ENCODE data around the gene MOGAT3.

The MOGAT3 gene

DNA sequence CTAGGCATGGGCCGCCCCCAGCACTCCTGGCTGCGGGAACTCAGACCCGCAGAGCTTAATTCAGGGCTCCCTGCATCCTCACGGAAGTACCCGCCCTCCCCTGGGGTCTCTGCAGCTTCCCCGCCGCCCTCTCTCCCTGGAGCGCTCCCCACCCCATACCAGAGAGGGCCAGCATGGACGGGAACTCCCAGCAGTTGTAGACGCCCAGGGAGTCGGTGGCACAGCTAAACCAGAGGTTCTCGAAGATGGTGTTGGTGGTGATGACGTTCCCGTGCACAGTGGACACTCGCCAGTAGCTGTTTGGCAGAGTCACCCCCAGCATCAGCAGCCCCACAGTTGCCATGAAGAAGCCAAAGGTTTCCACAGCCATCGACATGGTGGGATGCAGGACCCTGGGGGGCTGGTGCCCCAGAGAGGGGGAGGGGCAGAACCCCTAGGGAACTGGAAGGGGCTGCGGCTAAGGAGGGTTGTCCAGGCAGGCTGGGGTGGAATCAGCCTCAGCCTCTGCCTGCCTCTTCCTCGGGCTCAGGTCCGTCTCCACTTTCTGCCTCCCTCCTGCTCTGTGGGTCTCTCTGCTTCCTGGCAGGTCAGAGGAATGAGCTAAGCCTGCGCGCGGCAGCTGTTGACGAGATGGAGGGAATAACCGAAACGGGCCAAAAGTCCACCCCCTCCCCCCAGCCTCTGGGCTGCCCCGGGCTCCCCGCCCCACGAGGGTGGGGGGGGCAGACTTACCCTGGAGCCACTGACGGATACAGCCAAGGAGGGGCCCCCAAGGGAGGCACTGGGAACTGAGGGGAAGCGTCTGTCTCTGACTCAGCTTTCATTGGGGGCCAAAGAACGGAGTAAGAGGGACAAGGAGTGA is 36.6 kb upstream of the MOGAT3 start, which contains the start of gene CLDN15:
CLDN15 (minus strand) TSS at position 597 of the 862 bp plus-strand sequence; CDS start at position 376, 221 bp downstream.
- Histone ChIP-seq H2BK120ac (ENCODE audit: insufficient read depth, low read length, poor library complexity) (no peak within 1 kb of the TSS), H3K14ac (ENCODE audit: low read length) (no peak within 1 kb of the TSS), H3K23ac (ENCODE audit: low read length) (no peak within 1 kb of the TSS), H3K18ac (ENCODE audit: low read length) (peak within 1 kb of the TSS; percentile 15), H3K4ac (ENCODE audit: low read depth, low read length) (no peak within 1 kb of the TSS), H3K27ac (ENCODE audit: low read depth, low read length) (peak within 1 kb of the TSS; percentile 86), H4K91ac (ENCODE audit: low read depth, low read length) (no peak within 1 kb of the TSS), H3K79me2 (ENCODE audit: control insufficient read depth, insufficient read depth, low read length, poor library complexity) (no peaks in the 10 kb centered on the region), H4K12ac (ENCODE audit: low read depth, low read length) (peak within 1 kb of the TSS; percentile 13), H2AFZ (ENCODE audit: insufficient read depth, low read length, poor library complexity) (no peak within 1 kb of the TSS), H4K8ac (ENCODE audit: low read depth, low read length) (peak within 1 kb of the TSS; percentile 10), H2BK12ac (ENCODE audit: low read length) (no peak within 1 kb of the TSS), H3K79me1 (ENCODE audit: low read length) (peaks cover 6% of the 10 kb centered on the region), H3K4me3 (ENCODE audit: low read depth, low read length) (no peak within 1 kb of the TSS), H3K9ac (ENCODE audit: low read length) (no peak within 1 kb of the TSS), H3K4me2 (ENCODE audit: low read length) (no peak within 1 kb of the TSS), H3K4me1 (ENCODE audit: control insufficient read depth in 1 of 2, insufficient read depth in 2 of 2, low read length in 2 of 2) (peaks cover 10 to 23% of the 10 kb centered on the region in 2 experiments), H3K36me3 (ENCODE audit: control insufficient read depth in 1 of 2, insufficient read depth in 2 of 2, low read length in 2 of 2) (peaks cover 34 to 43% of the 10 kb centered on the region in 2 experiments), H3K9me3 (ENCODE audit: insufficient read depth, low read depth, low read length) (no peaks in the 10 kb centered on the region), H2AK5ac (ENCODE audit: low read length) (no peak within 1 kb of the TSS), H2BK5ac (ENCODE audit: low read depth, low read length, poor library complexity) (no peak within 1 kb of the TSS), H3K27me3 (ENCODE audit: insufficient read depth, low read length) (no peaks in the 10 kb centered on the region)
- WGBS (ENCODE audit: extremely low coverage, insufficient coverage, insufficient read length): no CpG with 5 or more reads among the region's 31 CpGs
- no peak for DNase-seq

DNA sequence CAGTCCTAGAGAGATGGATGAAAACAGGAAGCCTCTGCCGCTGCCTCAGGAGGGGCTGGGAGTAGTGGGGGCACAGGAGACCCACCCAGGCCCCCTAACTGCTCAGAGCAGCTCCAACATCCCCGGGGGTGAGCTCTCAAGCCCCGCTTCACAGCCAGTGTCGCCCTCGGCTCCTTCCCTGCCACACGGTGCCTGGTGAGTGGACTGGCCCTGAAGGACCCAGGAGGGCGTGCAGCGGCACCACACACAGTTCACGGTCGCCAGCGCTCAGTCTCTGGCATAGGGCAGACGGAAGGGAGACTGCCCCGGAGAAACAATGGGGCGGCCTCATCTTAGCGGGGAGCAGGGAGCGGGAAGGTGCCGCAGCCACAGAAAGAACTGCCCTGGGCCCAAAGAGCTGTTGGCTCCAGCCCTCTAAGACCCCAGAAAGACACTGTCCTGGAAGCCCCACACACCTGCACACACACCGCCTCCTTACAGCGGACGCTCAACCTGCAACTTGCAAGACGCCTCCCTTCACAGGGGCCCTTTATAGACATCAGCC is 35.5 kb upstream of the MOGAT3 start:
- Histone ChIP-seq H3K27ac (ENCODE audit: low read depth, low read length) (no peak overlapping the region), H4K12ac (ENCODE audit: low read depth, low read length) (no peak overlapping the region), H3K9ac (ENCODE audit: low read length) (no peak overlapping the region), H3K27me3 (ENCODE audit: insufficient read depth, low read length) (no peaks in the 10 kb centered on the region), H3K4me1 (ENCODE audit: control insufficient read depth in 1 of 2, insufficient read depth in 2 of 2, low read length in 2 of 2) (peaks cover 15 to 31% of the 10 kb centered on the region in 2 experiments), H2BK12ac (ENCODE audit: low read length) (no peak overlapping the region), H2BK120ac (ENCODE audit: insufficient read depth, low read length, poor library complexity) (no peak overlapping the region), H3K4me2 (ENCODE audit: low read length) (no peak overlapping the region), H3K23ac (ENCODE audit: low read length) (no peak overlapping the region), H4K91ac (ENCODE audit: low read depth, low read length) (no peak overlapping the region), H2AFZ (ENCODE audit: insufficient read depth, low read length, poor library complexity) (no peak overlapping the region), H3K36me3 (ENCODE audit: control insufficient read depth in 1 of 2, insufficient read depth in 2 of 2, low read length in 2 of 2) (peaks cover 34 to 43% of the 10 kb centered on the region in 2 experiments), H3K79me1 (ENCODE audit: low read length) (peaks cover 13% of the 10 kb centered on the region), H3K4me3 (ENCODE audit: low read depth, low read length) (no peak overlapping the region), H4K8ac (ENCODE audit: low read depth, low read length) (no peak overlapping the region), H3K79me2 (ENCODE audit: control insufficient read depth, insufficient read depth, low read length, poor library complexity) (no peaks in the 10 kb centered on the region), H3K9me3 (ENCODE audit: insufficient read depth, low read depth, low read length) (no peaks in the 10 kb centered on the region), H2AK5ac (ENCODE audit: low read length) (no peak overlapping the region), H3K14ac (ENCODE audit: low read length) (no peak overlapping the region), H3K4ac (ENCODE audit: low read depth, low read length) (no peak overlapping the region), H3K18ac (ENCODE audit: low read length) (no peak overlapping the region), H2BK5ac (ENCODE audit: low read depth, low read length, poor library complexity) (no peak overlapping the region)
- WGBS (ENCODE audit: extremely low coverage, insufficient coverage, insufficient read length): no CpG with 5 or more reads among the region's 21 CpGs
- no peak for DNase-seq

DNA sequence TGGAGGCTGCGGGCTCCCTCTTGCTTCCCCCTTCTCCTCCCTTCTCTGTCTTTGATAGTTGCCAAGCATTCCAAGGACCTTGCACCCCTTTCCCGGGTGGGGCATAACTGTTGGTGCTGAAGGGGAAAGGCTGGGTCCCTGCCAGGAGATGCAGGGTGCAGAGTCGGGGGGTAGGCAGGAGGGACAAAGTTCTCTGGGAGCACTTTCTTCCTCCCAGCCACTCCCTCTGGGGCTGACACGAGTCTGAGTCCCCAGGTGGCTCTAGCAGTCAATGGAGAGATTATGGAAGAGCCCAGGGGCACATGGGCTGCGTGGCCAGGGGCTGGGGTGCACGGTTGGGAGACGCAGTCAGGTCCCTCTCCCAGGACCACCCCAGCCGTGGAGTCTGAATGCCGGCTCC is 34.7 kb upstream of the MOGAT3 start:
- Histone ChIP-seq H3K14ac (ENCODE audit: low read length) (no peak overlapping the region), H3K79me1 (ENCODE audit: low read length) (peaks cover 13% of the 10 kb centered on the region), H2AK5ac (ENCODE audit: low read length) (no peak overlapping the region), H3K4me2 (ENCODE audit: low read length) (no peak overlapping the region), H4K8ac (ENCODE audit: low read depth, low read length) (no peak overlapping the region), H4K91ac (ENCODE audit: low read depth, low read length) (no peak overlapping the region), H2BK12ac (ENCODE audit: low read length) (no peak overlapping the region), H3K4ac (ENCODE audit: low read depth, low read length) (no peak overlapping the region), H3K18ac (ENCODE audit: low read length) (no peak overlapping the region), H2AFZ (ENCODE audit: insufficient read depth, low read length, poor library complexity) (no peak overlapping the region), H3K79me2 (ENCODE audit: control insufficient read depth, insufficient read depth, low read length, poor library complexity) (no peaks in the 10 kb centered on the region), H3K23ac (ENCODE audit: low read length) (no peak overlapping the region), H3K27me3 (ENCODE audit: insufficient read depth, low read length) (no peaks in the 10 kb centered on the region), H4K12ac (ENCODE audit: low read depth, low read length) (no peak overlapping the region), H3K4me3 (ENCODE audit: low read depth, low read length) (no peak overlapping the region), H3K4me1 (ENCODE audit: control insufficient read depth in 1 of 2, insufficient read depth in 2 of 2, low read length in 2 of 2) (peaks cover 16 to 31% of the 10 kb centered on the region in 2 experiments), H2BK120ac (ENCODE audit: insufficient read depth, low read length, poor library complexity) (no peak overlapping the region), H3K9ac (ENCODE audit: low read length) (no peak overlapping the region), H3K36me3 (ENCODE audit: control insufficient read depth in 1 of 2, insufficient read depth in 2 of 2, low read length in 2 of 2) (peaks cover 30 to 39% of the 10 kb centered on the region in 2 experiments), H3K9me3 (ENCODE audit: insufficient read depth, low read depth, low read length) (no peaks in the 10 kb centered on the region), H3K27ac (ENCODE audit: low read depth, low read length) (no peak overlapping the region), H2BK5ac (ENCODE audit: low read depth, low read length, poor library complexity) (no peak overlapping the region)
- WGBS (ENCODE audit: extremely low coverage, insufficient coverage, insufficient read length): no CpG with 5 or more reads among the region's 9 CpGs
- DNase-seq: no peak

DNA sequence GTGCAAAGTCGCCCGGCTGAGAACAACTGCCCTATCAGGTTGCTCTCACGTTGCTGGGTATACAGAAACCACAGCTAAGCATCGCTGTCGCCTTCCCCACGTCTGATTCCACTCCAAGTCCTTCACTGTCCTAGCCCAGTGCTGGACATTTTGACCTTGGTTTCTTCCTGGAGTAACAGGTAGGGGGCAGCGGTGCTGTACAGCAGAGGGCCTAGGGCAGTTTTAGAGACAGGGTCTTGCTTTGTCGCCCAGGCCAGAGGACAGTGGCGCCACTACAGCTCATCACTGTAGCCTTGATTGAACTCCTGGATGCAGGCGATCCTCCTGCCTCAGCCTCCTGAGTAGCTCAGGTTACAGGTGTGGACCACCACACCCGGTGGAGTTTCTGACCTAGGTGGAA is 34.2 kb upstream of the MOGAT3 start:
- Histone ChIP-seq H3K18ac (ENCODE audit: low read length) (no peak overlapping the region), H3K79me2 (ENCODE audit: control insufficient read depth, insufficient read depth, low read length, poor library complexity) (no peaks in the 10 kb centered on the region), H2BK12ac (ENCODE audit: low read length) (no peak overlapping the region), H2AK5ac (ENCODE audit: low read length) (no peak overlapping the region), H3K14ac (ENCODE audit: low read length) (no peak overlapping the region), H3K9ac (ENCODE audit: low read length) (no peak overlapping the region), H3K4me3 (ENCODE audit: low read depth, low read length) (no peak overlapping the region), H3K79me1 (ENCODE audit: low read length) (peaks cover 13% of the 10 kb centered on the region), H4K8ac (ENCODE audit: low read depth, low read length) (no peak overlapping the region), H3K27me3 (ENCODE audit: insufficient read depth, low read length) (no peaks in the 10 kb centered on the region), H3K36me3 (ENCODE audit: control insufficient read depth in 1 of 2, insufficient read depth in 2 of 2, low read length in 2 of 2) (peaks cover 27 to 34% of the 10 kb centered on the region in 2 experiments), H3K4ac (ENCODE audit: low read depth, low read length) (no peak overlapping the region), H3K27ac (ENCODE audit: low read depth, low read length) (no peak overlapping the region), H2AFZ (ENCODE audit: insufficient read depth, low read length, poor library complexity) (no peak overlapping the region), H3K9me3 (ENCODE audit: insufficient read depth, low read depth, low read length) (no peaks in the 10 kb centered on the region), H3K4me1 (ENCODE audit: control insufficient read depth in 1 of 2, insufficient read depth in 2 of 2, low read length in 2 of 2) (peaks cover 16 to 31% of the 10 kb centered on the region in 2 experiments), H4K12ac (ENCODE audit: low read depth, low read length) (no peak overlapping the region), H3K4me2 (ENCODE audit: low read length) (no peak overlapping the region), H4K91ac (ENCODE audit: low read depth, low read length) (no peak overlapping the region), H2BK5ac (ENCODE audit: low read depth, low read length, poor library complexity) (no peak overlapping the region), H2BK120ac (ENCODE audit: insufficient read depth, low read length, poor library complexity) (no peak overlapping the region), H3K23ac (ENCODE audit: low read length) (no peak overlapping the region)
- DNase-seq: no peak
- WGBS (ENCODE audit: extremely low coverage, insufficient coverage, insufficient read length): no CpG with 5 or more reads among the region's 11 CpGs

Measured in trophoblast cell (in vitro differentiated cells and primary cell).